AG20443 (cell line): ENCODE data around the gene MTCH1.

ENCODE experiments used
- DNase-seq: peaks from one replicate; pipeline ENCODE4 v3.0.0; 2012; ENCODE audit warnings: low spot score, mixed read lengths

MTCH1 gene

DNA sequence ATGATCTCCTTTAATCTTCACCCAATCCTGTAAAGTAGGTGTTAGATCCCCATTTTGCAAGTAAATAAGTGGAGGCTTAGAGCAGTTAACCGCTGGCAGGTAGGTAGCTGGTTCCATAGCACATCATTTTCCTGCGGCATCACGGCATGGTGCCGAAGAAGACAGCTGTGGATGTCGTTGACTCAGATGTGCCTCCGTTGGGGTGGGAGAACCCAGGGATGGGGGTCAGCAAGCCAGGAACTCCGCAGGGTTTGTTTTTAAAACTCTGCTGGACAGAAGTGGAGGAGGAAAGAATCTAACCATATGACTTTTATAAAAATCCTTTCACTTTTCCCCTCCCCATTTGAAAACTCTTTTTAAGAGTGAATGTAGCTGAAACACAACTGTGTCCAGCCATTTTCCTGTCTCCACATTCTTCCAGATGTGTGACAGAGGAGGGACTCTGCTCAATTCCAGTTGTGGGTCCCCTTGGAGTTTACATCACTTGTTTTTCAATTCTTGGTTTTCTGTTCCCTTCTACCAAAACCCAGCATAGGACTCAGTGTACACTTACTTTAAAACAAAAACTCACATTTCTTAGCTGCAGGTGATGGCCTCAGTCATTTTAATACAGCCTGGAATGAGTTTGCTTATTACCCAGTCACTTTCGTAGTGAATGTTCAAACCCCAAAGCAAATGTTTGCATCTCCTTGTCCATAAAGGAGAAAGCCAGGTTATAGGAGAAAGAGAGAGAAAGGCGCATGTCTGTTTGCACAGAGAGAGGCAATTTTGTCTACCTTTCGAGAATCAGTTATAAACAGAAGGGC lies 59.1 kb downstream of the MTCH1 start:
- no peak for DNase-seq

DNA sequence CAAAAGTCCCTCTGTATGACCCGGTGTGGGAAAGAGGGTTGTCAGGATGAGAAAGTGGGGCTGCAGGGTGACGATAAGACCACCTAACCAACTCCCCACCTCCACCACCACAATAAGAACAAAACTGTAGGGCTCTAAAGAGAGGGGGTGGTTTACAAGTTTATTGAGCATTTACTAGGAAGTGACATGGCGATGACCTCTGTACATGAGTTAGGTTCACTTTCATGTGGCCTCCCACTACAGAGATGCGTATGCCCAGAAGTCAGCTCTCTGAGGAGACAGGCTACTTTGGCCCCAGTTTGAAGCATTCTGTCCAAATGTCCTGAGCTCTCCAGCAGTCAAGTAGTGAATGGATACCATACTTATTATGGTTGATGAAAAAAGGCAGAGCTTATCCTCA lies 60.2 kb downstream of the MTCH1 start:
- DNase-seq = no peak

DNA sequence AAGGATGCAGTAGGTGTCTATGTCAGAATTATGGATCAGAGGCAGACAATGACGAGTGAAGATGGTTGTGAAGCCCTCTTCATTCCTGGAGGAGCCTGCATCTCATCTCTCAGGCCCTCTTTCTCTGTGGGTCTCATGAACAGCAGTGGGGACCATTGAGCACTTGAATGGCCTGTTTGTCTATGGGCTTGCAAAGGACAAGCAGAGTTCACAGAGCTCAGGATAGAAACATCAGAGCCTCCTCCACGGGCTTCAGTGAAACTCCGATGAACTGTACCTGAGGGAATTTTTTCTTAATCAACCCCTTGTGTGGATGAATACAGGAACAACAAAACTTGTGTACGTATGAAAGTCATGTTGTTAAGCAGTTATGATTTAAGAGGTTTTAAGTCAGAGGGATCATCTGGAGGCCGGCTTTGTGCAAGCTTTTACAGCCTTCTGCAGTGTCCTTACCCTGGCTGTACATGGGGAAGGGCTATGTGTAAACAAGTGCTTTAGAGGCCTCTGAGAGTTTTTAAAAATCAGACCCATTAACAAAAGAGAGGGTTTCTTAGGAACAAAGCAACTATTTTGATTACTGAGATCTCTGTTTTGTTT lies 61.1 kb downstream of the MTCH1 start:
- no peak for DNase-seq

DNA sequence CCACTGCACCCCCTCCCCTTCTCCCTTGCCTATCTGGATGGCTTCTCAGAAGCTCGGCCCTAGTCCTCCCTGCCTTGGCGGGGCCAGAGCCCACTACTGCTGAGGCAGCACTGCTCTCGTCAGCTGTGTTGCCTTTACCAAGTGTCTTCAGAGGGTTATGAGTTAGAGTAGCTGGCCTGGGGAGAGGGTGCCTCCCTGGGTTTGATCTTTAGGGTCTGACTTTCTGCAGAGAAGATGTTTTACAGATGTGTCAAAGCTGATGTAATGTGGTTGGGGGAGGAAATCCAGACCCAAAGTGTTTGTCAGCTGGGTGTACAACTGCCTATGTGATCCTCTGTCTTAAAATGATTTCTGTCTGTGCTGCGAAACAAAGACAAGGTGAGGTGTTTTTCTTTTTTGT lies 61.9 kb downstream of the MTCH1 start:
- no peak for DNase-seq

DNA sequence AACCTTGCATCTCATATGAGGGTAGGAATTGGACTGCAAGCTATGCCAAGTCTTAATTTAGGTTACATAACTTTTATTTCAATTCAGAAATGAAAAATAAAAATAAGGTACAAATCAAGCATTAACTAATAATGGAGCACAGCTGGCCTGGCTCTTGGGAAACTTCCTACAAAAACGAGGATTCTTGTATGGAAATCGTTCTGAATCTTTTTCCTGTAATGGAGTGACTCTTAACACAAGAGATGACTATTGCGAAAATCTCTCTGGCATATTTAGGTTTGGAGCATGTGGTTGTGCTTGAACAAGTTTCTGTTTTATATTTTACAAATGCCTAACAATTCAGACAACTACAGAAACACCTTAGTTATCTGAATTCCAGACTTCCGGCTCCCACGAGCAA lies 65.5 kb downstream of the MTCH1 start:
- DNase-seq = no peak

DNA sequence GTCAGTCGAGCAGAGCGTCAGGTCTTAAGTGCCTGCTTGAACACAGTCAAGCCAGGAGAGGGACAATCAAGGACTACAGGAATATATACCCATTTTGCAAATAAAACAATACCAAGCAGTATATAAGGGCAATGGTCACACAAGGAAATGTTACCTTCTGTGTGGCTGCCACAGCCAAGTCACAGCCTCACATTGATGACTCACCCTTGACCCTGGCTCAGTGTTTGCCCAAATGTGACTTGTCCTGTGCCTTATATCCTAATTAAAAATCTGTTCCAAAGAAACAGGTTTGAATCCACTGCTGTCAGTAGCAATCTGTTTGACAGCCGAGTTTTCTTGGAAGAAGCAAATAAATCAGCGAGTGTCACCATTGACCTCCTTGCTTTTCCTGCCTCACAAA lies 65.9 kb downstream of the MTCH1 start:
- no peak for DNase-seq
